ENCODE results near the gene ART4.

Gene ART4

GRCh38 chr12:14842315-14842714, 1.0 kb downstream of the ART4 start:
- intact Hi-C loops (cut with micrococcal nuclease): loop anchor here (10.0 kb wide), 1 partner anchor 382 kb away; the partner anchor contains the start of gene RERG
- Mint-ChIP-seq H3K27ac (no peak overlapping the region), H3K36me3 (ENCODE audit: low read depth) (no peaks in the 10 kb centered on the region), H3K9me3 (no peaks in the 10 kb centered on the region), H3K4me3 (no peak overlapping the region), H3K4me1 (ENCODE audit: low read depth) (peaks cover 6% of the 10 kb centered on the region), H3K27me3 (no peaks in the 10 kb centered on the region)

- Mint-ChIP-seq H3K4me3 (no peak overlapping the region), H3K4me1 (ENCODE audit: low read depth) (peaks cover 6% of the 10 kb centered on the region), H3K36me3 (ENCODE audit: low read depth) (no peaks in the 10 kb centered on the region), H3K27ac (no peak overlapping the region), H3K27me3 (no peaks in the 10 kb centered on the region), H3K9me3 (no peaks in the 10 kb centered on the region)
- intact Hi-C loops (cut with micrococcal nuclease): loop anchor here (10.0 kb wide), 1 partner anchor 383 kb away; the partner anchor contains the start of gene RERG
Observed at GRCh38 chr12:14841761-14842160, 1.6 kb downstream of the ART4 start.

GRCh38 chr12:14840616-14841015, 2.7 kb downstream of the ART4 start:
- H3K27me3 Mint-ChIP-seq: no peaks in the 10 kb centered on the region
- no peaks in the 10 kb centered on the region for H3K9me3 Mint-ChIP-seq
- no peak overlapping the region for H3K27ac Mint-ChIP-seq
- peaks cover 6% of the 10 kb centered on the region for H3K4me1 Mint-ChIP-seq (ENCODE audit: low read depth)
- no peak overlapping the region for H3K4me3 Mint-ChIP-seq
- no peaks in the 10 kb centered on the region for H3K36me3 Mint-ChIP-seq (ENCODE audit: low read depth)
- intact Hi-C loops (cut with micrococcal nuclease): loop anchor here (10.0 kb wide), 1 partner anchor 384 kb away; the partner anchor contains the start of gene RERG

- Mint-ChIP-seq H3K36me3 (ENCODE audit: low read depth) (no peaks in the 10 kb centered on the region), H3K27me3 (no peaks in the 10 kb centered on the region), H3K4me3 (no peak overlapping the region), H3K4me1 (ENCODE audit: low read depth) (peaks cover 7% of the 10 kb centered on the region), H3K27ac (no peak overlapping the region), H3K9me3 (no peaks in the 10 kb centered on the region)
- intact Hi-C loops (cut with micrococcal nuclease): no loop called here
Observed at GRCh38 chr12:14839262-14839661, 4.1 kb downstream of the ART4 start.

GRCh38 chr12:14836336-14837210, 6.8 kb downstream of the ART4 start:
- H3K4me3 Mint-ChIP-seq: no peak overlapping the region
- H3K27me3 Mint-ChIP-seq: peaks cover 2% of the 10 kb centered on the region
- intact Hi-C loops (cut with micrococcal nuclease): no loop called here
- no peaks in the 10 kb centered on the region for H3K9me3 Mint-ChIP-seq
- H3K27ac Mint-ChIP-seq: no peak overlapping the region
- H3K4me1 Mint-ChIP-seq (ENCODE audit: low read depth): peaks cover 7% of the 10 kb centered on the region
- H3K36me3 Mint-ChIP-seq (ENCODE audit: low read depth): no peaks in the 10 kb centered on the region

GRCh38 chr12:14834509-14834908, 8.8 kb downstream of the ART4 start:
- H3K4me1 Mint-ChIP-seq (ENCODE audit: low read depth): peaks cover 7% of the 10 kb centered on the region
- H3K27ac Mint-ChIP-seq: no peak overlapping the region
- H3K4me3 Mint-ChIP-seq: no peak overlapping the region
- H3K9me3 Mint-ChIP-seq: no peaks in the 10 kb centered on the region
- H3K36me3 Mint-ChIP-seq (ENCODE audit: low read depth): no peaks in the 10 kb centered on the region
- intact Hi-C loops (cut with micrococcal nuclease): no loop called here
- peaks cover 2% of the 10 kb centered on the region for H3K27me3 Mint-ChIP-seq

- H3K27me3 Mint-ChIP-seq: peaks cover 2% of the 10 kb centered on the region
- peaks cover 7% of the 10 kb centered on the region for H3K4me1 Mint-ChIP-seq (ENCODE audit: low read depth)
- no peak overlapping the region for H3K4me3 Mint-ChIP-seq
- H3K36me3 Mint-ChIP-seq (ENCODE audit: low read depth): no peaks in the 10 kb centered on the region
- H3K27ac Mint-ChIP-seq: no peak overlapping the region
- intact Hi-C loops (cut with micrococcal nuclease): no loop called here
- H3K9me3 Mint-ChIP-seq: no peaks in the 10 kb centered on the region
Observed at GRCh38 chr12:14833952-14834351, 9.4 kb downstream of the ART4 start.

GRCh38 chr12:14833336-14833735, 10.0 kb downstream of the ART4 start:
- H3K4me3 Mint-ChIP-seq: no peak overlapping the region
- peaks cover 2% of the 10 kb centered on the region for H3K27me3 Mint-ChIP-seq
- H3K4me1 Mint-ChIP-seq (ENCODE audit: low read depth): peaks cover 7% of the 10 kb centered on the region
- H3K9me3 Mint-ChIP-seq: no peaks in the 10 kb centered on the region
- intact Hi-C loops (cut with micrococcal nuclease): no loop called here
- H3K36me3 Mint-ChIP-seq (ENCODE audit: low read depth): no peaks in the 10 kb centered on the region
- no peak overlapping the region for H3K27ac Mint-ChIP-seq

- Mint-ChIP-seq H3K9me3 (no peaks in the 10 kb centered on the region), H3K4me1 (ENCODE audit: low read depth) (no peaks in the 10 kb centered on the region), H3K27me3 (peaks cover 2% of the 10 kb centered on the region), H3K4me3 (no peak overlapping the region), H3K27ac (no peak overlapping the region), H3K36me3 (ENCODE audit: low read depth) (no peaks in the 10 kb centered on the region)
- intact Hi-C loops (cut with micrococcal nuclease): no loop called here
Observed at GRCh38 chr12:14828892-14829291, 14.4 kb downstream of the ART4 start.

- intact Hi-C loops (cut with micrococcal nuclease): no loop called here
- no peaks in the 10 kb centered on the region for H3K27me3 Mint-ChIP-seq
- no peaks in the 10 kb centered on the region for H3K36me3 Mint-ChIP-seq (ENCODE audit: low read depth)
- no peak overlapping the region for H3K4me3 Mint-ChIP-seq
- H3K9me3 Mint-ChIP-seq: no peaks in the 10 kb centered on the region
- H3K27ac Mint-ChIP-seq: no peak overlapping the region
- H3K4me1 Mint-ChIP-seq (ENCODE audit: low read depth): no peaks in the 10 kb centered on the region
Observed at GRCh38 chr12:14827043-14827442, 16.3 kb downstream of the ART4 start.

- Mint-ChIP-seq H3K9me3 (no peaks in the 10 kb centered on the region), H3K4me1 (ENCODE audit: low read depth) (no peaks in the 10 kb centered on the region), H3K27ac (no peak overlapping the region), H3K4me3 (no peak overlapping the region), H3K27me3 (no peaks in the 10 kb centered on the region), H3K36me3 (ENCODE audit: low read depth) (no peaks in the 10 kb centered on the region)
- intact Hi-C loops (cut with micrococcal nuclease): no loop called here
Observed at GRCh38 chr12:14826491-14826890, 16.8 kb downstream of the ART4 start.

GRCh38 chr12:14825256-14825655, 18.1 kb downstream of the ART4 start:
- Mint-ChIP-seq H3K27ac (no peak overlapping the region), H3K9me3 (no peaks in the 10 kb centered on the region), H3K4me1 (ENCODE audit: low read depth) (no peaks in the 10 kb centered on the region), H3K36me3 (ENCODE audit: low read depth) (no peaks in the 10 kb centered on the region), H3K27me3 (no peaks in the 10 kb centered on the region), H3K4me3 (no peak overlapping the region)
- intact Hi-C loops (cut with micrococcal nuclease): no loop called here

GRCh38 chr12:14824012-14824634, 19.2 kb downstream of the ART4 start:
- intact Hi-C loops (cut with micrococcal nuclease): no loop called here
- Mint-ChIP-seq H3K36me3 (ENCODE audit: low read depth) (no peaks in the 10 kb centered on the region), H3K4me1 (ENCODE audit: low read depth) (no peaks in the 10 kb centered on the region), H3K27me3 (no peaks in the 10 kb centered on the region), H3K9me3 (no peaks in the 10 kb centered on the region), H3K4me3 (no peak overlapping the region), H3K27ac (no peak overlapping the region)

- Mint-ChIP-seq H3K27ac (no peak within 1 kb of the TSS), H3K9me3 (no peaks in the 10 kb centered on the region), H3K36me3 (ENCODE audit: low read depth) (no peaks in the 10 kb centered on the region), H3K4me3 (no peak within 1 kb of the TSS), H3K4me1 (ENCODE audit: low read depth) (peaks cover 7% of the 10 kb centered on the region), H3K27me3 (peaks cover 2% of the 10 kb centered on the region)
- intact Hi-C loops (cut with micrococcal nuclease): no loop called here
Observed at GRCh38 chr12:14814014-14814413, 29.3 kb downstream of the ART4 start, which contains the start of gene SMCO3. SMCO3 (minus strand) TSS chr12:14814182; CDS start chr12:14806680, 7,502 bp downstream.

Data from dendritic cell treated with granulocyte-macrophage colony-stimulating factor and Interleukin-4, amounts not matched to agents 40 ng/mL and 50 ng/mL, for 4 days (primary cell).